Fibroblast of lung (primary cell): ENCODE results near the gene NR2E1.

Source experiments
- EZH2 ChIP-seq: IDR thresholded peaks from 2 replicates; pipeline ENCODE4 v1.5.1; 2012; ENCODE audit warnings: low read length, control low read depth, mild to moderate bottlenecking; ENCODE audit errors: missing control alignments
- TF ChIP-seq, protein P1 (sequence below), 2 donors: IDR thresholded peaks in 1 of 2; conservative IDR thresholded peaks in 1 of 2; 1 replicate in 1 of 2; 2 replicates in 1 of 2; pipeline ENCODE4 v1.5.1; 2011 to 2012; ENCODE audit warnings: low read length in 2 of 2, control low read depth in 1 of 2, inconsistent platforms in 1 of 2, low read depth in 1 of 2, mild to moderate bottlenecking in 1 of 2

DNA sequence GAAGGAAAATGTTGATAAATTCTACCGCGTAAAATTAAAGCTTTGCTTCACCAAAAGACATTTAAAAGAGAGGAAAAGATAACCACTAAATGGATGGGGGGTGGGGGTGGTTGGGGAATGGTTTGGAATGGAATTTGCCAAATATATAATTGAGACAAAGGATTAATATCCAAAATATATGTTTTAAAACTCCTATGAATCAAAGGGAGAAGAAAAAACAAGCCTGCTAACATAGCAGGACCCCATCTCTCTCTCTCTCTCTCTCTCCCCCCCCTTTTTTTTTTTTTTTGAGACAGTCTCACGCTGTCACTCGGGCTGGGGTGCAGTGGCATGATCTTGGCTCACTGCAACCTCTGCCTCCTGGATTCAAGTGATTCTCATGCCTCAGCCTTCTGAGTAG, 13.4 kb upstream of the NR2E1 start:
- TF ChIP-seq, protein P1, sequence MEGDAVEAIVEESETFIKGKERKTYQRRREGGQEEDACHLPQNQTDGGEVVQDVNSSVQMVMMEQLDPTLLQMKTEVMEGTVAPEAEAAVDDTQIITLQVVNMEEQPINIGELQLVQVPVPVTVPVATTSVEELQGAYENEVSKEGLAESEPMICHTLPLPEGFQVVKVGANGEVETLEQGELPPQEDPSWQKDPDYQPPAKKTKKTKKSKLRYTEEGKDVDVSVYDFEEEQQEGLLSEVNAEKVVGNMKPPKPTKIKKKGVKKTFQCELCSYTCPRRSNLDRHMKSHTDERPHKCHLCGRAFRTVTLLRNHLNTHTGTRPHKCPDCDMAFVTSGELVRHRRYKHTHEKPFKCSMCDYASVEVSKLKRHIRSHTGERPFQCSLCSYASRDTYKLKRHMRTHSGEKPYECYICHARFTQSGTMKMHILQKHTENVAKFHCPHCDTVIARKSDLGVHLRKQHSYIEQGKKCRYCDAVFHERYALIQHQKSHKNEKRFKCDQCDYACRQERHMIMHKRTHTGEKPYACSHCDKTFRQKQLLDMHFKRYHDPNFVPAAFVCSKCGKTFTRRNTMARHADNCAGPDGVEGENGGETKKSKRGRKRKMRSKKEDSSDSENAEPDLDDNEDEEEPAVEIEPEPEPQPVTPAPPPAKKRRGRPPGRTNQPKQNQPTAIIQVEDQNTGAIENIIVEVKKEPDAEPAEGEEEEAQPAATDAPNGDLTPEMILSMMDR (conservative IDR thresholded peaks at IDR 0.05 in 1 of 2, IDR thresholded peaks at IDR 0.05 in 1 of 2; ENCODE audit: low read depth in 1 of 2, low read length in 2 of 2): no peak
- no peak for TF ChIP-seq EZH2
